ENCODE data around the gene LDAH.
A peak's percentile ranks its signal among the peaks of the same experiment; 100 is the strongest.

LDAH gene

DNA sequence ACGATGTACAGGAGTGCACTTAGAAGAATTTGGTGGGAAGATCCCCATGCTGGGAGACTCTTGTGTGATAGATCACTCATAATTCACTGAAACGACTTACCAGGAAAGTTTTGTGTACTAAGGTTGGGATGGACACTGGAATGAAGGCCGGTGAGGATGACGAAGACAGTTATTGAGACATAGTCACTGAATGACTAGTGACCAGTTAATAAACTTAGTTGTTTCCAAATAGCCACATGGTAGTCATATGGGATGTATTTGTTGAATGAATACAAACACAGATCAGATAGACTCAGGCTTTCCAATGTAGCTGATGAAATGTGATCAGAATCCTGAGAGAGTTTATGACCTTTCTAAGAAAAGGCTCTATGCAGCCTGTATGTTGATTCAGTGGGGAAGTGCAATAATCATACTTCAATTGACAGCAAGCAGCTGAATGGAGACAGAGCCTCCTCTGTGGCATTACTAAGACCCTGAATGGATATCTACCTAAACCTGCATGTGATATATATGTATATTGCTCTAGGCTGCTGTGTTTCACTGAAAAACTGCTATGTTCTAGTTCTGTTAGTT is 135.6 kb downstream of the LDAH start:
- TF ChIP-seq, protein P1, sequence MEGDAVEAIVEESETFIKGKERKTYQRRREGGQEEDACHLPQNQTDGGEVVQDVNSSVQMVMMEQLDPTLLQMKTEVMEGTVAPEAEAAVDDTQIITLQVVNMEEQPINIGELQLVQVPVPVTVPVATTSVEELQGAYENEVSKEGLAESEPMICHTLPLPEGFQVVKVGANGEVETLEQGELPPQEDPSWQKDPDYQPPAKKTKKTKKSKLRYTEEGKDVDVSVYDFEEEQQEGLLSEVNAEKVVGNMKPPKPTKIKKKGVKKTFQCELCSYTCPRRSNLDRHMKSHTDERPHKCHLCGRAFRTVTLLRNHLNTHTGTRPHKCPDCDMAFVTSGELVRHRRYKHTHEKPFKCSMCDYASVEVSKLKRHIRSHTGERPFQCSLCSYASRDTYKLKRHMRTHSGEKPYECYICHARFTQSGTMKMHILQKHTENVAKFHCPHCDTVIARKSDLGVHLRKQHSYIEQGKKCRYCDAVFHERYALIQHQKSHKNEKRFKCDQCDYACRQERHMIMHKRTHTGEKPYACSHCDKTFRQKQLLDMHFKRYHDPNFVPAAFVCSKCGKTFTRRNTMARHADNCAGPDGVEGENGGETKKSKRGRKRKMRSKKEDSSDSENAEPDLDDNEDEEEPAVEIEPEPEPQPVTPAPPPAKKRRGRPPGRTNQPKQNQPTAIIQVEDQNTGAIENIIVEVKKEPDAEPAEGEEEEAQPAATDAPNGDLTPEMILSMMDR (conservative IDR thresholded peaks at IDR 0.05; ENCODE audit: low read length), result no peak
- DNase-seq (ENCODE audit: low read depth), result no peak
- no peak overlapping the region for H3K4me3 ChIP-seq (ENCODE audit: low read length)

DNA sequence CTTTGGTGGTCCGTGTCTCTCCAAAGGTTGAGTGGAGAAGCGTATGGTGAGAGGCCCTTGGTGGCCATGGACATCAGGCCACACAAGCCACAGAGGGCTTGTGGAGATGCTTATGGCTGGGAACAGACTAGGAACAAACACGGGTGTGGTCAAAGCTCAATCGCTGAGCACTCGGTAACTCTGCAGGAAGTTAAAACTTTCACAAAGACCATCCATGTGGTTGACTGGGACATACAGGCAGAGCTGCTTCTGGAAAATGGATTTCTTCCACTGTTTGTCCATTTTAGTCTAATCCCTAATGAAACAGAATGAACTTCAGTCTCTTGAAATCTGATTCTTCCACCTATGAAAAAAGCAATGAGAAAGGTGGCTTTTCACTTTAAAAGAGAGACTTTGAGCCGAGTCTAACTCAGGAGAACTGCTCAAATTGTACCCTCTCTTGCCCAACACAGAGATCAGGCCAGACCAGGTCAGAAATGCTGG is 138.3 kb downstream of the LDAH start:
- no peak for DNase-seq (ENCODE audit: low read depth)
- TF ChIP-seq, protein P1 (conservative IDR thresholded peaks at IDR 0.05; ENCODE audit: low read length), result no peak
- H3K4me3 ChIP-seq (ENCODE audit: low read length), result no peak overlapping the region

DNA sequence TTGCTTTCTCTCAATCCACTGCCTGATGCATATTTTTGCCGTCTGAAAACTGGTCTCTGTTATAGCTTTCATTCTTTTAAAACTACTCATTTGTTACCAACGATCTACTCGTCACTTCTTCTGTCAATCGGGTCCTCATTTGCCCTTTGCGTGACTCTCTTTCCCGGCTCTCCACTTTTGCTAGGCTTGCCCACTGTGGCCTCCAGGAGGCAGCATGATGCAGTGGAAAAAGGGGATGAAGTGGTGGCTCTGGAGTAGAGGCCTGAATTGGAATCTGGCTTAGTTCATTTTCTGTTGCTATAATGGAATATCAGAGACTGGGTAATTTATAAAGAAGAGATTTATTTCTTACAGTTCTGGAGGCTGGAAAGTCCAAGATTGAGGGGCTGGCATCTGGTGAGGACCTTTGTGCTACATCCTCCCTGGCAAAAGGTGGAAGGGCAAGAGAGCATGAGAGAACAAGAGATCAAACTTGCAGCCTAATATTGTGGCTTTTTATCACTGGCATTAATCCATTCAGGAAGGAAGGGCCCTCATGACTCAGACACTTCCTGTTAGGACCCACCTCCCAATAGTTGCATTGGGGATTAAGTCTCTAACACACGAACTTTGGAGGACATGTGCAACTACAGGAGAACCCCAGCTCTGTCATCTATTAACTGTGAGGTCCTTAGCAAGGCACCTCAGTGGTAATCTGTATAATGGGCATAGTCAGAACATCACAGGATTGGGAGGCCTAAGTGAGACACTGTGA is 140.6 kb downstream of the LDAH start:
- H3K4me3 ChIP-seq (ENCODE audit: low read length), result no peak overlapping the region
- DNase-seq (ENCODE audit: low read depth), result no peak
- TF ChIP-seq, protein P1 (conservative IDR thresholded peaks at IDR 0.05; ENCODE audit: low read length), result peak; percentile 54

DNA sequence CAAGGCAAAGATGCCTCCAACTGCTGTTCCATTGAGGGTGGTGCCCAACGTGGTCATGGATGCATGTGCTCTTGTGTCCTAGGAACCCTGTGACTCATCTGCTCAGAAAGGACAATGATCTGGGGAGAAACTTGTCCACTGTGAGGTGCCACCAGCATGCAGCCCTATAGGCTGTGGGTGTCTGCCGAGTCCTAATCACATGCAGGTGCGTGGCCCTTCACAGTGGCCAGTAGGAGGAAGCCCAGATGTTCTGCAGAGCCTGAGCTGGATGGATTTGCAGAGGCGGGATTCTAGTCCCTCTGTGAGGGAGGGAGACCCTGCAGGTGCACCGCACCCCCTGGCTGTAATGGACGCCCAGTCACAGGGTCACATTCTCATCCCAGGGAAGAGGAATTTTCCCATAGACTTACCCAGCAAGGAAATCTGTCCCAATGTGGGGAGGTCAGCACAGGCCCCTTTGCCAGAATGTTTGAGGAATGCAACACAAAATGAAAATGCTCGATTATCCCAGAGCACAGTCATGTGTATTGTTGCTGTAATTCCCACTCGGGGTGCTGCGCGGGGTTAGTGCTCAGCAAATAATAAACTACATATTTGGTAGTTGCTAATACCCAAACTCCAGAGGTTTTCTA is 142.0 kb downstream of the LDAH start:
- TF ChIP-seq, protein P1 (conservative IDR thresholded peaks at IDR 0.05; ENCODE audit: low read length), result no peak
- H3K4me3 ChIP-seq (ENCODE audit: low read length), result no peak overlapping the region
- DNase-seq (ENCODE audit: low read depth), result no peak

DNA sequence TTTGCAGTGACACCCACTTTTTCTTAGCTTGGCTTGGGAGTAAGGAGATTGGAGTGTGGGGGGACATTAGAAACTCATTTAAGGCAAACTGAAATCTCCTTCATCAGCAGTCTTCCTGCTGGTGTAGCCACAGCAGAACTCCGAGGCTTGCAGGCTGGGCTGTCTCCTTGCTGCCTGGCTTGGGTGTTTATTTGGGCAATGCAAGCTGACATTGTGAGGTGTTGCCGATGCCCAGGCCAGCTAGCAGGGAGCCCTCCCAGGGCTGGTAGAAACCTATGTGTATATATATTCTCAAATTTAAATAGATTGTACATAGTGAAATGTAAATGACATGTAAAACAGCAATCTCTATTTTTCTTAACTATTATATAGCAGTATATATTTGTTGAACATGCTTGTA is 144.1 kb downstream of the LDAH start:
- no peak overlapping the region for H3K4me3 ChIP-seq (ENCODE audit: low read length)
- TF ChIP-seq, protein P1 (conservative IDR thresholded peaks at IDR 0.05; ENCODE audit: low read length), result no peak
- DNase-seq (ENCODE audit: low read depth), result no peak

DNA sequence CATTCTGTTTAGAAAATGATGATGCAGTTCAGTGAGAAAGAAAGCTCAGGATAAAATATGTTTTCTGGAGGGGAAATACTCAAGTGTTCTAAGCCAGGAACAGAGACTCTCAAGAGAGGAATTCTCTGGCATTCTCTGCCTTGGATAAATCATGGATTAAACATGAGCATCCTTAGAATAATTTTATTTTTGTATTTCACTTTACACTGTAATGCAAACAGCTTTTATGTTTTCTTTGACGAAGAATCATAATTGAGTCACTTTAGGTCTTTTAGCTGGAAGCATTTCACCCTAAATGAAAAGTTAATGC is 144.9 kb downstream of the LDAH start:
- no peak overlapping the region for H3K4me3 ChIP-seq (ENCODE audit: low read length)
- TF ChIP-seq, protein P1 (conservative IDR thresholded peaks at IDR 0.05; ENCODE audit: low read length), result no peak
- DNase-seq (ENCODE audit: low read depth), result no peak

Measured in AG10803 (cell line).